Measurements from ENCODE around the gene PIGL.
"Not testable (repeated sequence)": the region's sequence is repeated elsewhere in the genome, so short reads cannot be mapped to it uniquely, and the experiment has no call there.

The PIGL gene

DNA sequence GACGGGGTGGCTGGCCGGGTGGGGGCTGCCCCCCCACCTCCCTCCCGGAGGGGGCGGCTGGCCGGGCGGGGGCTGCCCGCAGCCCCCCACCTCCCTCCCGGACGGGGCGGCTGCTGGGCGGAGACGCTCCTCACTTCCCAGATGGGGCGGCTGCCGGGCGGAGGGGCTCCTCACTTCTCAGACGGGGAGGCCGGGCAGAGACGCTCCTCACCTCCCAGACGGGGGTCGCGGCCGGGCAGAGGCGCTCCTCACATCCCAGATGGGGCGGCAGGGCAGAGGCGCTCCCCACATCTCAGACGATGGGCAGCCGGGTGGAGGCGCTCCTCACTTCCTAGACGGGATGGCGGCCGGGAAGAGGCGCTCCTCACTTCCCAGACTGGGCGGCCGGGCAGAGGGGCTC, 95.1 kb downstream of the PIGL start:
- DNase-seq = not testable (repeated sequence)

- DNase-seq = no peak
Observed at GRCh38 chr17:16313139-16314090, 96.4 kb downstream of the PIGL start.

DNA sequence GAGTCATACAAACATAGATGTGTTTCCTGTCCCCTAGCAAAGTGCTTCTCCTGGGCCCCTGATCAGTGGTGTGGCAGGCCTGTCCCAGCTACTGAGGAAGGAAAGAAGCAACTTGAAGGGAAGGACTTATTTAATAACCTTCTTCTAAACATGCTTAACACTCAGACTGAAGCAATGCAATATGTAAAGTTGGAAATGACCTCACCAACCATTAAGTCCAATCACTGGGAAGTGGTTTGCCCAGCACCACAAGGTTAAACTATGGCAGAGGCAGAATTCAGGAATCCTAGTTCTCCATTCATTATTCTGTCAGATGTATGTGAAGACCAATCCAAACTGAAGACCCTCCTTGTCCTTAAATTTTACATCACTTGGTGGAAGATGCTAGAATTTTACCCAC, 97.2 kb downstream of the PIGL start:
- DNase-seq = no peak

- no peak for DNase-seq
Observed at GRCh38 chr17:16314859-16315258, 97.8 kb downstream of the PIGL start.

DNA sequence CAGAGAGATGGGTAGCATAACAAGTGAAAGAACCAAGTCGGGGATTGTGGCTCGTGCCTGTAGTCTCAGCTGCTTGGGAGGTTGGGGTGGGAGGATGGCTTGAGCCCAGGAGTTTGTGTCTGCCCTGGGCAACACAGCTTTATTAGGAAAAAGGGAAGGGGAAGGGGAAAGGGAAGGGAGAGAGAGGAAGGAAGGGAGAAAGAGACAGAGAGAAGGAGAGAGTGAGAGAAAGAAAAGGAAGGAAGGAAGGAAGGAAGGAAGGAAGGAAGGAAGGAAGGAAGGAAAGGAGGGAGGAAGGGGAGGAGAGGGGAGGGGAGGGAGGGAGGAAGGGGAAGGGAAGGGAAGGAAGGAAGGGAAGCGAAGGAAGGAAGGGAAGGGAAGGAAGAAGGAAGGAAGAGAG, 103.0 kb downstream of the PIGL start:
- DNase-seq = no peak

DNA sequence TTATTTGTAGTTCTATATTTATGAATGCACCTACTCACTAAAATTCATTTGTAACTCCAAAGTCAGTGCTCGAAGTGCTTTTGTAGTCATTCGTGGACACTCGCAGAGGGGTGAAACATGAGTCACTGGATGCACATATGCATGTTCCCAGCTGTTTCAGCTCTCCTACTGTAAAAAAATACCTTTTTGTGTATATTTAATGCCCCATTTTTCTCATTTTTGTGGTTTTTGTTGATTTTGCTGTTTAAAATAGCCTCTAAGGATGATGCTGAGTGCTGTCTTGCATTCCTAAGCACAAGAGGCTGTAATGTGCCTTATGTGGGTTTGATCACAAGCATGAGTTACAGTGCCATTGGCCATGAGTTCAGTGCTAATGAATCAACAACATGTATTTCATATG, 105.6 kb downstream of the PIGL start:
- no peak for DNase-seq

DNA sequence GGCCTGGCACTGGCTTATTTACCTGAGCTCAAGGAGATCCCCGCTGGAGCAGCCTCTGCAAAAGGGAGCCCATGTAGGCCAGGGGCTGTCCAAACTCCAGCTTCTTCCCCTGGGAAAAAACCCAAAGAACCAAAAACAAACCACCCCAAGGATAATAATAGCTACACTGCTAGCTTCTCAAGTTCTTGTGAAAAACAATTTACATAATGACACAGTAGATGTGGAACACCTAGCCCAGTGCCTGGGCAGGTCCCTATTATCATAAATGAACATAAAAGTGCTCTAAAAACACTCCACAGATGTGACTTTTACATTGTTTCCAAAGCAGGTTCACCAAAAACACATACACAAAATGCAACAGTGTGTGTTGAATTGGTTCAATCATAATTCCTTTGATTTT, 109.0 kb downstream of the PIGL start:
- no peak for DNase-seq

DNA sequence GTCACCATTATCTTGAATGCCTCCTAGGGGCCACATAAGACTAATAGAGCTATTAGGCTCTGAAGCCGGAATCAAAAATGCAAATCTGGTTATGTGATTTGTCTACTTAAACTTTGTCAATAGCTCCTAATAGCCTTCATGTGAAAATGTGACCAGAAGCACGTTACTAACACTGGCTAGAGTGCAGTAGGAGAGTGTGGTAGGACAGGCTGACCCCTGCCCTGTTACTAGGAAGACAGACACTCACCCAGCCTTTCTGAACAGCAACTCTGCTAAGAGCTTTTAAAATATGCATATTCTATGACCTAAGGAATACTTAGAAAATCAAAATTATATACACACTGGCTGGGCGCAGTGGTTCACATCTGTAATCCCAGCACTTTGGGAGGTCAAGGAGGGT, 110.0 kb downstream of the PIGL start:
- no peak for DNase-seq

GRCh38 chr17:16328997-16329396, 112.0 kb downstream of the PIGL start:
- DNase-seq = no peak

DNA sequence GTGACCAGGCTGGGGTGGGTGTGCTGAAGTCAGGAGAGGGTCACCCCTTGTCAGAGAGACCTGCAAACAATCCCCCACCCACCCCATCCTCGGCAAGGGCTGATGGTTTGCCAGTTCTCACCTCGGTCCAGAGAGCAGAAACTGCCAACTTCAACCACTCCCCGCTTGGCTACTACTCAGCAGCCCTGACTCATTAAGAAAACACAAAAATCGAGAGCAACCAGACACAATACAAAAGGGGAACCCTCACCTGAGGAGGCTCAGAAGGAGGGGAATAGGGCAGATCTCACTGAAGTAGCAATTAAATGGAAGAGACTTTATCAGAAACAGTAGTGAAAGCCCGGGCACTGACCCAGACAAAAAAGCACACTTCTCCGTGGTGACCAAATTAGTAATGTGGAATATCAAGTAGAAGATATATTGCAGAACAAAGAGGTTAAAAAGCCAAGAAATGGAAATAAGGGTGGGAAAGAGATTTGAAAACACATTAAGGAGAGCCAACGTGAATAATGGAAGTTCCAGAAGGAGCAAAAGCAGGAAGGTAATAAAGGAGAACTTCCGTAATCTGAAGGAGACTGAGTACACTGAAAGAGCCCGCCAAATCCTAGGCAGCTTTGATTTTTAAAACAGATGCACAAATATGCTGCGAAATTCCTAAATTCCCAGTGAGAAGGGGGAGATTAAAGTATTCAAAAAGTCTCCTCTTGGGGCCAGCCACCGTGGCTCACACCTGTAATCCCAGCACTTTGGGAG, 112.7 kb downstream of the PIGL start:
- no peak for DNase-seq

DNA sequence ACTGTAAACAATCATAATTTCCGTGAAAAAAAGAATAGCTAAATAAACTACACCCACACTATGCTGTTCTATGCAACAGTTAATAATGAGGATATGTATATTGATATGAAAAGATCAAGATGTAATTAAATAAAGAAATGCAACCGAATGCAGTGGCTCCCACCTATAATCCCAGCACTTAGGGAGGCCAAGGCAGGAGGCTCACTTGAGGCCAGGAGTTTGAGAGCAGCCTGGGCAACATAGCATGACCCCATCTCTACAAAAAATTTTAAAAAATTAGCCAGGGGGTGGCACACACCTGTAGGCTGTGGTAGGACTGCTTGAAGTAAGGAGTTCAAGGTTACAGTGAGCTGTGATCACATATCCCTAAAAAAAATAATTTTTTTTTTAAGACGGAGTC, 121.4 kb downstream of the PIGL start:
- no peak for DNase-seq

DNA sequence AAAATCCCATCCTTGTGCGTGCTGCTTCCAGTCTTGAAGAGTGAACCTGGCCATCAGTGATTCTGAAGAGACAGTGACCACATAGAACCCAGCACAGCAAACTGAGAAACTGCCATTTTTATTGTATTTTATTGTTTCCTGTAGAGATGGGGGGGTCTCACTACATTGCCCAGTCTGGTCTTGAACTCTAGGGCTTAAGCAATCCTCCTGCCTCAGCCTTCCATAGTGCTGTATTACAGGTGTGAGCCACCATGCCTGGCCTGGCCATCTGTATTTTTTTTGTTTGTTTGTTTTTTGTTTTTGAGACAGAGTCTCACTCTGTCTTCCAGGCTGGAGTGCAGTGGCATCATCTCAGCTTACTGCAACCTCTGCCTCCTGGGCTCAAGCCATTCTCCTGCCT, 122.4 kb downstream of the PIGL start:
- DNase-seq = no peak

GRCh38 chr17:16339959-16340358, 122.9 kb downstream of the PIGL start:
- no peak for DNase-seq

GRCh38 chr17:16342979-16343378, 126.0 kb downstream of the PIGL start:
- DNase-seq = no peak

DNA sequence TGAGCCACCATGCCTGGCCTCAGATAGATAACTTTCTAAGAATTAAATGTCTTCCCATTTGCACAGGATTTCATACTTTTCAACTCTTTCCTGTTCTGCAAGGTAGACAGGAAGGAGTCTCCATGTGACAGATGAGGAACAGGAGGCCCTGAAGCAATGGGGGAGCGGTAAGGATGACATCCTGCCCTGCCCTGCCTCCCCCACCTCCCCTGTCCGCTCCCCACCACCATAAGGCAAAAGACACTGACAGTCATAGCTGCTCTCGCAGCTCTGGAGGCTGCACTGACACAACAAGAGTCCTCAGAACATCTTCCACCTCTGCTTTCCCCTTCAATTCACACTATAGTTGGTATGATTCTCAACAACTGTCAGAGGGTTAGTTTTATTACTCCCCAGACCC, 126.6 kb downstream of the PIGL start:
- DNase-seq = no peak

DNA sequence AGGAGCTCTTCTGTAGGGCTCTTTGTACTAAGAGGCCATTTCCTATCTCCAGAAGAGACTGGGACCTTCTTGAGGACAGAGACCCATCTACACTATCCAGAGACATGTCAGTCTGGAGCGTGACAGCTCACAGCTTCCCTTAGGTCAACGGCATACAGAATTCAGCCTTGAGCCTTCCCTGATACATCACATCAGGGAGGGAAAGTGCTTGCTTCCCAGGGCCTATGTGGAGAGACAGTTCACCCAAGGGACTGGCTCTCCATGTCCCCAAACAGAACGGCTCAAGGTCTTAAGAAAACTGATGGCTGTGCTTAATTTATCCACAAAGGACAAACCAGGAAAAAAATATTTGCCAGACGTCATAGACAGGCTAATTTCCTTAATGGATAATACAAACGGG, 128.6 kb downstream of the PIGL start:
- no peak for DNase-seq

GRCh38 chr17:16346721-16347271, 129.8 kb downstream of the PIGL start:
- DNase-seq = no peak

- DNase-seq = no peak
Observed at GRCh38 chr17:16348586-16348985, 131.6 kb downstream of the PIGL start.

DNA sequence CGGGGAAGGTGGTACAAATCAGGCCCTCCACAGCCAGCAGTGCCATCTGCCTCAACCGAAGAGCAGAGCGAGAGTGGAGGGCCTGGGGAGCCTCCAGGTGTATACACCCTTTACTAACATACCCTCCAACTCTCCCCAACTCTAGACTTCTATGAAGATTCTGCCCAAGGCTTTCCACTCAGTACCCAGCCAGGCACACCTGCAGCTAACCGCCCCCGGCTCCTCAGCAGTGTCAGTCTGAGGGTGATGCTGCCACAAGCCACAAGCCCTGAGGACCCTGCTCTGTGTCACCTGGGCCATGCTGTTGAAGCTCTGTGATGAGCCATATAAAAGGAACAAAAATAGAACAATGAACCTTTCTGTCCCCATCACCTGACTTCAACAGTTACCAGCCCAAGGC, 132.4 kb downstream of the PIGL start:
- no peak for DNase-seq

DNA sequence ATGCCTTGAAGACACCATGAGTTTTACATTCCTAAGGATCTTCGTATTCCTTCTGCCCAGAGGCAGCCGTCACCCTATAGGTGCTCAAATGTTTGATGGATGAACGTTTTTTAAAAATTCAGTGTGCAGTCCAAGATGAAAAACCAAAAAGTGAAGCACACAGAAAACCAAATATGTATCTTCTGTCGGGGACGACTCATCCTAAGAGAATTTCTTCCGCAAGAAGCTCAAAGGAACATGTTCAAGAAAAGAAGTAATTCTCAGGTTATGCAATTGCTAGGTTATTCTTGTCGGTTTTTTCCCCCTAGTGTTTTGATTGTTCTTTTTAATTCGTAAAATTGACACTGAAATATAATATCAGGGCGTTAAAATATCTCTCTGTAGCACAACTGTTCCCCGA, 134.8 kb downstream of the PIGL start:
- DNase-seq = no peak

- no peak for DNase-seq
Observed at GRCh38 chr17:16352303-16352666, 135.3 kb downstream of the PIGL start.

DNA sequence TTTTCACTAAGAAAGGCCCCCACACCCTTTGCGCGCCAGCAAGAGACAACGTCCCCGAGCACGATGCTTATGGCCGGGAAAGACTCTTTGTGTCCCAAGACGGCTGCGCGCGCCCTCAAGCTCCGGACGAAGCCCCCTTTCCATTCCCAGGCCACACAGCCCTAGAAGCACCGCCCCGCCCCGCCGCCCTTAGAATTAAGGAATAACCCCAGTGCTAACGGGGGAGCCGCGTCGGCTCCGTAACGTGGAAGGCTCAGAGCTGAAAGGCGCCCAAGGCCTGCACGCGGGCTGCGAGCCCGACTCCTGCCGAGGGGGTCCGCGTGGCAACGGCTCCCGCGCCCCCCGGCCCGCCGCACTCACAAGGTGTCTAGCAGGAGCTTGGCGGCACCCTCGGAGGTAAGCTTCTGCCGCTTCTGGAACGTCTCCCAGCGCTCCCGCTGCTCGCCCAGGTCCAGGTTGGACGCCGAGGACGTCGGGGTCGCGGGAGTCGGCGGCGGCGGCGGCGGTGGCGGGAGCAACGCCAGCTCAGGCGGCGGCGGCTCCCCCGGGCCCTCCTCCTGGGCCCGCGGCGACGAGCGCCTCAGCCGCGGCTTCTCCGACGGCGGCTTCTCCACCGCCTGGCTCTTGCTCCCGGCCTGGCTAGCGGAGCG, 135.8 kb downstream of the PIGL start:
- DNase-seq = peak; percentile 90

Data from right kidney (tissue), 1 donor.